Effector memory CD4-positive, alpha-beta T cell (primary cell): Measurements from ENCODE around the gene RBBP5.

Experiments used
- DNase-seq, 3 donors: peaks; one replicate each; pipeline ENCODE4 v3.0.0-alpha.2; 2020
- H3K27ac ChIP-seq: 2 replicates; pipeline ENCODE4 v1.7.0; 2013; ENCODE audit warnings: mild to moderate bottlenecking, low read length, moderate library complexity; ENCODE audit not compliant: insufficient read depth, poor library complexity, severe bottlenecking
- H3K27me3 ChIP-seq: replicated peaks from 2 replicates; pipeline ENCODE4 v1.7.0; 2013; ENCODE audit warnings: mild to moderate bottlenecking, low read length; ENCODE audit not compliant: insufficient read depth, control insufficient read depth, poor library complexity, severe bottlenecking
- H3K36me3 ChIP-seq: 2 replicates; pipeline ENCODE4 v1.7.0; 2013; ENCODE audit warnings: mild to moderate bottlenecking, low read length, moderate library complexity; ENCODE audit not compliant: control insufficient read depth, insufficient read depth
- H3K4me1 ChIP-seq: 2 replicates; pipeline ENCODE4 v1.7.0; 2013; ENCODE audit warnings: low read length, mild to moderate bottlenecking; ENCODE audit not compliant: control insufficient read depth, insufficient read depth, poor library complexity, severe bottlenecking
- H3K4me3 ChIP-seq: 2 replicates; pipeline ENCODE4 v1.7.0; 2013; ENCODE audit warnings: low read length, low read depth, mild to moderate bottlenecking; ENCODE audit not compliant: insufficient read depth, poor library complexity, severe bottlenecking
- H3K9me3 ChIP-seq: 2 replicates; pipeline ENCODE4 v1.7.0; 2013; ENCODE audit warnings: mild to moderate bottlenecking, low read length, moderate library complexity; ENCODE audit not compliant: control insufficient read depth

The RBBP5 gene

DNA sequence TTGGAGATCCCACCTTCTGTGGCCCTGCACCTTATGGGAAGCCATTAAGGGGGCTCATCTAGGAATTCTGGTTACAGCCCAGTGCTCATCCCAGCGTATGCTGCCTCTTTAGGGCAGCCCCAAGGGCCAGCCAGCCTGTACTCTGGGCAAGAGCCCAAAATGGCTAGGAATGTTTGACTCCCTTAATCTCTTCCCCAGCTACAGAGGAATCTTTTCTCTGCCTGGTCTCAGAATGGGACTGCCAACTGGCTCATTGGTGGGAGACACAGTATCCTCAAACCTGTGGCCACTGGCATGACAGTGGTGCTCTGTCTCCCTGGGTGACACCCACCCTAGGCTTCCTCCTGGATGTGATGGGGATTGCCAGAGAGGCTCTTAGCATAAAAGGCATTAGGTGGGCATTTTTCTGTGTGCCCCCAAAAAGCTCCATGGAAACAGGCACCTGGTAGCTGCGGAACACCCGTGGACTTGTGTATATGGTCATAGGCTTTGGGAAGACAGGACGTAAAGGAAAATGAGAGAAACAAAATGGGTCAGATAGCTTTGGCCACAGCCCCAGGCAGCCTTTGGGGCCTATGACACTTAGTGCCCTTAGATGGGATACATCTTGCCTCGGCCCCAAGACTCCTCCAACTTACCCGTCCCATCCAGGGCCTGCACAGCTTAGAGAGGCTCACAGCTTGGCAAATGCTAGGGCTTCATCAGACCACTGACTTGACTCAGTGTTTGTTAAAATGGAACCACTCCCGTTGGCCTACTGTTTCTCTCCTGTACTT lies 44.4 kb downstream of the RBBP5 start:
- DNase-seq = no peak
- no peaks in the 10 kb centered on the region for H3K27me3 ChIP-seq
- no peak overlapping the region for H3K27ac ChIP-seq
- H3K4me3 ChIP-seq = no peak overlapping the region
- H3K36me3 ChIP-seq = no peaks in the 10 kb centered on the region
- no peaks in the 10 kb centered on the region for H3K9me3 ChIP-seq
- no peaks in the 10 kb centered on the region for H3K4me1 ChIP-seq

DNA sequence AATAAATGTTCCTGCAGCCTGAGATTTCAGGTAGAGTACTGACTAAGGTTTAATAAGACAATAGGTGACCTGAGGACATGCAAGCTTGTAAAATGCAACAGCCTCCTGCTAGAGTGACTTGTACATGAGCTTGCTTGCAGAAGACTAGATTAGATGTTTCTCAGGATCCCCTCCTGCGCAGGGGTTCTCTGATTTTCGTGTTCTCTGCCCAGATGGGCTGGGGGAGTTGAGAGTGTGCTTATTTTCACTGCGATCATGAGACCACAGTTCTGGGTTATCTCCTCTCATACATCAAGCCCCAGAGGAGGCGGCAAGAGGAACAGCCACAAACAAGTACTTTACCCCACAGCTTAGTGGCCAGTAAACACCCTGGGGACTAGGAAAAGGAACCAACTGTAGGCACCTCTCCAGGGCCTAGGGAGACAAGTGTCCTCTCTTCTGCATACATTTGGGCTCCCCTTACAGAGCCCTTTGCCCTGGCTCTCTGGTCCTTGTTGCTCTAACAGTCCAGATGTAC lies 45.5 kb downstream of the RBBP5 start:
- Histone ChIP-seq H3K27me3 (no peaks in the 10 kb centered on the region), H3K4me1 (no peaks in the 10 kb centered on the region), H3K4me3 (no peak overlapping the region), H3K36me3 (no peaks in the 10 kb centered on the region), H3K27ac (no peak overlapping the region), H3K9me3 (no peaks in the 10 kb centered on the region)
- no peak for DNase-seq

DNA sequence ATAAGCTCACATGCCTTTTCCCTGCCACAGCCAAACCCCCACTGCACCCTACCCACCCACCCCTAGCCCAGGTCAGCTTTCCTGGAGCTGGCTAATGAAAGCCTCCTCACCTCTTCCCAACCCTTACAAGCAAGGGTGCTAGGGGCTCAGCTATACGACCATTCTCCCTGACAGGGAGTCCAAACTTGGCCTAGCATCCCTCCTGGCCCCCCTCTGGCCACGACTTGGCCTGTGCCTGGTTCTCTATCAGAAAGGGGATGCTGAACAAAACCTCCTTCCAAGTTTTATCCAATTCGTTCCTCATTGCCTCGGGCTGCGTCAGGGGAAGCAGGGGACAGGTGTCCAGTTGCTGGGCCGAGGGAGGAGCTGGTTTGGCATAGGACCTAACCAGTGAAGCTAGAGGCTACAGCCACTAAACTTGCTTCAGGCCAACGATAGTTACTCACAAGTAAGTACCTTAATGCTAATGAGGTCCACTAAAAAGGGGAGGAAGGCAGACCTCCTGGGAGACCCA lies 46.1 kb downstream of the RBBP5 start:
- Histone ChIP-seq H3K36me3 (no peaks in the 10 kb centered on the region), H3K4me1 (no peaks in the 10 kb centered on the region), H3K9me3 (no peaks in the 10 kb centered on the region), H3K4me3 (no peak overlapping the region), H3K27ac (no peak overlapping the region), H3K27me3 (no peaks in the 10 kb centered on the region)
- no peak for DNase-seq

- Histone ChIP-seq H3K4me1 (no peaks in the 10 kb centered on the region), H3K27ac (no peak overlapping the region), H3K36me3 (no peaks in the 10 kb centered on the region), H3K9me3 (no peaks in the 10 kb centered on the region), H3K27me3 (no peaks in the 10 kb centered on the region), H3K4me3 (no peak overlapping the region)
- no peak for DNase-seq
Measured at GRCh38 chr1:205074513-205074912, 47.3 kb downstream of the RBBP5 start.

DNA sequence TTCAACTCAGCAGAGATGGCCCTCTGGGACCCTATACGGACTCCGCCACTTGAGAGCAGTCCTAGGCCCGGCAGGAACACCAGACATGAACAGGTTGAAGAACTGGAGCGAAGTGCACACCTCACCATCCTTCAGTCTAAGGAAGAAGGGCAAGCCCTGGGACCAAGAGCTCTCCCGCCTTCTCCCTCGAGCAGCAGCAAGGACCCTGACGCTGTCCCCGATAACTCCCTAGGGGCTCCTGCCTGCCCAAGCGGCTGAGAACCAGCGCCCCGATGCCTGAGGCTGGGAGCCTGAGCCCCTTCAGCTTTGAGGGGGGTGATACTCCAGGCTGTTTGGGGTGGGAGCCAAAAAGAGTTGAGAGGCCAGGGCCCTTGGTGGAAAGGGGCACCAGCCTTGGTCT lies 47.7 kb downstream of the RBBP5 start:
- Histone ChIP-seq H3K4me3 (no peak overlapping the region), H3K27me3 (no peaks in the 10 kb centered on the region), H3K9me3 (no peaks in the 10 kb centered on the region), H3K36me3 (no peaks in the 10 kb centered on the region), H3K27ac (no peak overlapping the region), H3K4me1 (no peaks in the 10 kb centered on the region)
- no peak for DNase-seq

DNA sequence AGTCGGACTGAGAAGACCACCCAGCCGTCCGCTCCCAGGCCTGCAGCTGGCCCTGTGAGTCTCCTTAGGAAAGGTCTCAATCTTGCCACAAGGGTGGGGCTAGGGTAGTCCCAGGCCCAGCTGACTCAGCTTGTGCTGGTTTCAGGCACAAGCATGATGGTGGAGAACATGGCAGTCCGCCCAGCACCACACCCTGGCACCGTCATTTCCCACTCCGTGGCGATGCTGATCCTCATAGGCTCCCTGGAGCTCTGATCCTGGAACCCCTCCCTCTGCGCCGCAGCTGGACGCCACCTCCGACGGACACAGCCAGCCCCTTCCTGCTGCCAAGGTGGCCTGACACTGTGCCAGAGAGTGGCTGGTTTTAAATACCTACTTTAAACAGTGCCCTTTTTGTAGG lies 48.3 kb downstream of the RBBP5 start:
- H3K9me3 ChIP-seq = no peaks in the 10 kb centered on the region
- no peak overlapping the region for H3K27ac ChIP-seq
- no peaks in the 10 kb centered on the region for H3K4me1 ChIP-seq
- H3K27me3 ChIP-seq = no peaks in the 10 kb centered on the region
- H3K4me3 ChIP-seq = no peak overlapping the region
- H3K36me3 ChIP-seq = no peaks in the 10 kb centered on the region
- DNase-seq = no peak

DNA sequence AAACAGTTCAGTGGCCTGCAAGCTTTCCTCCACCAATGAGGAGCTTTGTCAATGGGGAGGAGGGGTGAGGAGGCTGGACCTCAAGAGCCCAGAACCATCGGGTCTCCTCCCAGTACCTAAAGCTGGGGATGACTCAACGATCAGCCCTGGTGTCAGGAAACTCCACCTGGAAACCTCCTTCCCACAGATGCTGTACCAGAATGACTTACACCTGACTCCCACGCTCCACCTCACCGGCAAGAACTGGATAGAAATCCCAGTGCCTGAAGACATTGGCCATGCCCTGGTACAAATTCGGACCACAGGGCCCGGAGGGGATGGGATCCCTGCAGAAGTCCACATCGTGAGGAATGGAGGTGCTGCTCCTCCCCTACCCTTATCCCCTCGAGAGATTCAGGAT lies 48.9 kb downstream of the RBBP5 start:
- Histone ChIP-seq H3K9me3 (no peaks in the 10 kb centered on the region), H3K4me1 (no peaks in the 10 kb centered on the region), H3K27ac (no peak overlapping the region), H3K27me3 (no peaks in the 10 kb centered on the region), H3K36me3 (no peaks in the 10 kb centered on the region), H3K4me3 (no peak overlapping the region)
- no peak for DNase-seq

GRCh38 chr1:205072286-205072685 lies 49.5 kb downstream of the RBBP5 start:
- DNase-seq = no peak
- H3K4me1 ChIP-seq = no peaks in the 10 kb centered on the region
- H3K9me3 ChIP-seq = no peaks in the 10 kb centered on the region
- no peaks in the 10 kb centered on the region for H3K27me3 ChIP-seq
- H3K27ac ChIP-seq = no peak overlapping the region
- H3K4me3 ChIP-seq = no peak overlapping the region
- no peaks in the 10 kb centered on the region for H3K36me3 ChIP-seq

DNA sequence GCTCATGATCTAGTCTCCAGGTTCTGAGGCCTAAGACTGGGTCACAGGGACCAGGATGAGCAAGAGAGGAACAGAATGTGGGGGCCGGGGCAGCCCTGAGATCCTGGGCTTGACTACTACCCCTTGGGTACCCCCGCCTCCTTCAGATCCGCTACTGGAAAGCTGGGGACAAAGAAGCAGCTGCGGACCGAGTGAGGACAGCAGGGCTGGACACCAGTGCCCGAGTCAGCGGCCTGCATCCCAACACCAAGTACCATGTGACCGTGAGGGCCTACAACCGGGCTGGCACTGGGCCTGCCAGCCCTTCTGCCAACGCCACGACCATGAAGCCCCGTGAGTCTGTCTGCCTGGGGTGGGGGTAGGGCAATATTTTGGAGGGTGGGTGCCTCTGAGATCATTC lies 50.0 kb downstream of the RBBP5 start:
- DNase-seq = no peak
- Histone ChIP-seq H3K4me3 (no peak overlapping the region), H3K36me3 (no peaks in the 10 kb centered on the region), H3K27me3 (no peaks in the 10 kb centered on the region), H3K27ac (no peak overlapping the region), H3K9me3 (no peaks in the 10 kb centered on the region), H3K4me1 (no peaks in the 10 kb centered on the region)

GRCh38 chr1:205071028-205071409 lies 50.8 kb downstream of the RBBP5 start:
- Histone ChIP-seq H3K4me3 (no peak overlapping the region), H3K4me1 (no peaks in the 10 kb centered on the region), H3K36me3 (no peaks in the 10 kb centered on the region), H3K27ac (no peak overlapping the region), H3K9me3 (no peaks in the 10 kb centered on the region), H3K27me3 (no peaks in the 10 kb centered on the region)
- no peak for DNase-seq
